Upper lobe of left lung (tissue), 4 donors: Measurements from ENCODE around the gene TTC22.

ENCODE experiments used
- CTCF ChIP-seq, 6 experiments: fragments of 450-650 bp in 4 of 6; fragments of 200-600 bp in 2 of 6; sonication (generic) in 2 of 6; IDR thresholded peaks; one replicate each; pipeline ENCODE4 v1.5.1; 2016 to 2019; ENCODE audit warnings: antibody characterized with exemption in 6 of 6
- POLR2A ChIP-seq, 4 donors: fragments of 450-650 bp; IDR thresholded peaks; one replicate each; pipeline ENCODE4 v1.5.1; 2016 to 2017; ENCODE audit warnings: antibody characterized with exemption in 4 of 4, mild to moderate bottlenecking in 2 of 4
- POLR2AphosphoS5 ChIP-seq, 2 donors: sonication (generic); formaldehyde crosslinking; IDR thresholded peaks; one replicate each; pipeline ENCODE4 v1.5.1; 2017; ENCODE audit warnings: antibody characterized with exemption in 2 of 2

GRCh38 chr1:54764922-54765561 is 36.1 kb downstream of the TTC22 start:
- no peak for TF ChIP-seq POLR2A (IDR thresholded peaks at IDR 0.05)
- no peak for TF ChIP-seq POLR2AphosphoS5 (IDR thresholded peaks at IDR 0.05)
- TF ChIP-seq CTCF (IDR thresholded peaks at IDR 0.05): no peak
